SK-N-SH (cell line): ENCODE measurements around the gene SENP1. TPM values are rescaled to one million over a fixed set of nuclear protein-coding genes. Genes with fewer than 3 reads are reported as not detected.
"Not testable (repeated sequence)": the region's sequence is repeated elsewhere in the genome, so short reads cannot be mapped to it uniquely, and the experiment has no call there.

Source experiments
- CTCF ChIA-PET: fragments of 300-600, 350-600 bp; formaldehyde crosslinking; extraction: SDS; loops from one replicate; lab custom pipeline; 2021; lab: Yijun Ruan, JAX
- POLR2A ChIA-PET: fragments of 350-600 bp; sonication (Branson Sonifier 250); formaldehyde crosslinking; extraction: SDS; loops from one replicate; lab custom pipeline; 2020; ENCODE audit warnings: antibody characterized with exemption, inconsistent platforms; lab: Yijun Ruan, JAX
- DNase-seq: peaks from one replicate; pipeline ENCODE4 v3.0.0; 2012
- H2AFZ ChIP-seq: fragments of 200-600 bp; sonication (generic); 2 replicates; pipeline ENCODE4 v1.8.1; 2016; ENCODE audit warnings: antibody characterized with exemption, mild to moderate bottlenecking, low read depth
- H3F3A ChIP-seq: fragments of 200-600 bp; sonication (generic); replicated peaks from 2 replicates; pipeline ENCODE3; 2016; ENCODE audit warnings: antibody characterized with exemption, mild to moderate bottlenecking; ENCODE audit not compliant: insufficient read depth
- H3K27ac ChIP-seq, 2 experiments: fragments of 200-500 bp in 1 of 2; fragments of 200-600 bp in 1 of 2; sonication (Bioruptor generic) in 1 of 2; sonication (generic), shearing (Covaris generic) in 1 of 2; 2 replicates each; pipeline versions ENCODE4 v1.5.1 to v1.6.1; 2014 to 2016; ENCODE audit warnings: low read depth in 2 of 2, inconsistent platforms in 1 of 2, low read length in 1 of 2, mild to moderate bottlenecking in 1 of 2, mixed read lengths in 1 of 2
- H3K27me3 ChIP-seq: fragments of 200-600 bp; sonication (generic), shearing (Covaris generic); 2 replicates; pipeline ENCODE4 v1.6.1; 2016; ENCODE audit warnings: mixed run types; ENCODE audit not compliant: insufficient read depth
- H3K36me3 ChIP-seq, 2 experiments: fragments of 200-500 bp in 1 of 2; fragments of 200-600 bp in 1 of 2; sonication (Bioruptor generic) in 1 of 2; sonication (generic) in 1 of 2; replicated peaks in 1 of 2; 2 replicates each; pipeline versions ENCODE3 to v1.5.1; 2014 to 2016; ENCODE audit warnings: low read length in 1 of 2, mild to moderate bottlenecking in 1 of 2; ENCODE audit not compliant: insufficient read depth in 2 of 2, control insufficient read depth in 1 of 2
- H3K4me1 ChIP-seq, 2 experiments: fragments of 200-500 bp in 1 of 2; fragments of 200-600 bp in 1 of 2; sonication (Bioruptor generic) in 1 of 2; sonication (generic), shearing (Covaris generic) in 1 of 2; 2 replicates each; pipeline versions ENCODE4 v1.5.1 to v1.6.1; 2014 to 2016; ENCODE audit warnings: low read depth in 1 of 2, low read length in 1 of 2, mixed run types in 1 of 2; ENCODE audit not compliant: insufficient read depth in 2 of 2, control insufficient read depth in 1 of 2
- H3K4me2 ChIP-seq: fragments of 200-600 bp; sonication (generic), shearing (Covaris generic); 2 replicates; pipeline ENCODE4 v1.6.1; 2017; ENCODE audit warnings: mixed run types
- H3K4me3 ChIP-seq, 2 experiments: fragments of 200-500 bp in 1 of 2; fragments of 200-600 bp in 1 of 2; sonication (Bioruptor generic) in 1 of 2; sonication (generic), shearing (Covaris generic) in 1 of 2; 2 replicates each; pipeline versions ENCODE4 v1.5.1 to v1.8.1; 2014 to 2016; ENCODE audit warnings: low read depth in 2 of 2, inconsistent platforms in 1 of 2, low read length in 1 of 2, mild to moderate bottlenecking in 1 of 2, mixed read lengths in 1 of 2, moderate library complexity in 1 of 2
- H3K79me2 ChIP-seq: fragments of 200-600 bp; sonication (generic); 2 replicates; pipeline ENCODE4 v1.8.1; 2017; ENCODE audit warnings: mild to moderate bottlenecking; ENCODE audit not compliant: insufficient read depth
- H3K9ac ChIP-seq: fragments of 200-600 bp; sonication (generic); 2 replicates; pipeline ENCODE4 v1.6.1; 2017; ENCODE audit warnings: mixed run types
- H3K9me2 ChIP-seq: fragments of 200-600 bp; sonication (generic); 2 replicates; pipeline ENCODE4 v1.6.1; 2017; ENCODE audit warnings: mixed run types
- H3K9me3 ChIP-seq: fragments of 200-600 bp; sonication (generic); 2 replicates; pipeline ENCODE4 v1.6.1; 2017; ENCODE audit warnings: mixed run types, mild to moderate bottlenecking, moderate library complexity
- H4K20me1 ChIP-seq: fragments of 200-600 bp; sonication (generic); 2 replicates; pipeline ENCODE4 v1.6.1; 2017; ENCODE audit warnings: mild to moderate bottlenecking, mixed run types; ENCODE audit not compliant: insufficient read depth
- FOSL2 ChIP-seq: IDR thresholded peaks from 2 replicates; pipeline ENCODE4 v1.4.0; 2012; ENCODE audit warnings: low read depth, mild to moderate bottlenecking, moderate library complexity, borderline replicate concordance
- JUND ChIP-seq: IDR thresholded peaks from 2 replicates; pipeline ENCODE4 v1.4.0; 2012
- NFIC ChIP-seq: IDR thresholded peaks from 2 replicates; pipeline ENCODE4 v1.4.0; 2012; ENCODE audit warnings: borderline replicate concordance
- POLR2AphosphoS5 ChIP-seq: IDR thresholded peaks from 2 replicates; pipeline ENCODE4 v1.6.1; 2012; ENCODE audit warnings: low read depth, low read length
- RAD21 ChIP-seq: IDR thresholded peaks from 2 replicates; pipeline ENCODE4 v1.6.1; 2012; ENCODE audit warnings: mild to moderate bottlenecking, low read length
- RFX5 ChIP-seq: IDR thresholded peaks from 2 replicates; pipeline ENCODE4 v1.6.1; 2012; ENCODE audit warnings: mild to moderate bottlenecking, improper control_type of control experiment, low read length
- RXRA ChIP-seq: IDR thresholded peaks from 2 replicates; pipeline ENCODE4 v1.4.0; 2012; ENCODE audit warnings: low read depth, mild to moderate bottlenecking, borderline replicate concordance
- WGBS: methylation state at CpG from one replicate; pipeline ENCODE4 v1.1.6; 2017; ENCODE audit warnings: low lambda C conversion rate; 5-methylcytosine and 5-hydroxymethylcytosine counted together
- polyA plus RNA-seq, 3 experiments: library from polyadenylated mRNA; depleted of rRNA; stranded (reverse); fragments of >200 nt; gene quantifications; 2 replicates each; pipeline ENCODE4 v1.2.3, GENCODE V29; 2012
- TF ChIP-seq, protein P1 (sequence below): fragments of 200-600 bp; sonication (generic); IDR thresholded peaks from 2 replicates; pipeline ENCODE4 v1.6.1; 2017; ENCODE audit warnings: antibody characterized with exemption, mild to moderate bottlenecking, moderate library complexity
- TF ChIP-seq, protein P2 (sequence below): fragments of 150-350 bp; IDR thresholded peaks from 2 replicates; pipeline ENCODE4 v1.6.1; 2017; ENCODE audit warnings: antibody characterized with exemption, low read length, low read depth, borderline replicate concordance
- TF ChIP-seq, protein P3 (sequence below): IDR thresholded peaks from 2 replicates; pipeline ENCODE4 v1.4.0; 2012; ENCODE audit warnings: low read depth, borderline replicate concordance

The SENP1 gene
- polyA plus RNA-seq, 1 of the 3 experiments (the other 2 are of a cell fraction): 5.6 TPM

DNA sequence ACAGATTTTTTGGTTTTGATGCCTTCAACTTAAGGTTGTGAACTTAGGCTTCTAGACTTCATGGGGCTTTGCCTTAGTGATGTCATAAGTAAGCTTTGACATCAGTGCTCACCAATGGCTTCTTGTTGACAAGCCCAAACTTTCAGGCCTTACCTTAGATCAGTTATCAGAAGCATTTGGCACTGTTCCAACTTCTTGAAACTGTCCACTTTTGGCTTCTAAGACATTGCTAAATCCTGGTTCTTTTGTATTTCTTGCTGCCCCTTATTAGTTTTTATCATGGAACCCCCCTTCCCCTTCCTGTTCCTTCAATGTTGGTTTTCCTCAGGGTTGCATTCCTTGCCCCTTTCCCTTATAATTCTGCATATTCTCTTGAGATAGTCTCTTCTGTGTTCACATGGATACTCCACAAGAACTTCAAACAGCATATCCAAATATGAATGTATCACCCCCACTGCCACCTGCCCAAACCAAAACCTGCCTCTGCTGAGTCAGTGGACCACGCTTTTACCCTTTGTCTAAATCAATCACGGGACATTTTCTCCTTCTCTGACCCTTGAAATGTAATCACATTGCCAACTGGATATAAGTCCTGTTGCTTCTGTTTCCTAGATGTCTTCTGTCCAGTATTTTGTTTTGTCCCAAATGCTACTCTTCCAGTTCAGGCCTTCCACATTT, 21.2 kb upstream of the SENP1 start:
- CTCF ChIA-PET: no interaction called here
- Histone ChIP-seq H3F3A (no peaks in the 10 kb centered on the region), H3K27ac (no peak overlapping the region), H3K36me3 (peaks cover 50 to 87% of the 10 kb centered on the region in 2 experiments), H3K9me3 (no peaks in the 10 kb centered on the region), H3K27me3 (no peaks in the 10 kb centered on the region), H4K20me1 (no peaks in the 10 kb centered on the region), H3K4me1 (no peaks in the 10 kb centered on the region), H3K4me3 (no peak overlapping the region), H3K79me2 (peaks cover under 1% of the 10 kb centered on the region; the same call in 1 of the 2 replicates), H2AFZ (no peak overlapping the region), H3K9ac (no peak overlapping the region), H3K9me2 (no peaks in the 10 kb centered on the region), H3K4me2 (no peak overlapping the region)
- POLR2A ChIA-PET: no interaction called here
- TF ChIP-seq RAD21 (no peak), RXRA (no peak), NFIC (peak; percentile 48)
- no peak for DNase-seq
- WGBS: 100% methylated on average over 2 of the region's 2 CpGs

DNA sequence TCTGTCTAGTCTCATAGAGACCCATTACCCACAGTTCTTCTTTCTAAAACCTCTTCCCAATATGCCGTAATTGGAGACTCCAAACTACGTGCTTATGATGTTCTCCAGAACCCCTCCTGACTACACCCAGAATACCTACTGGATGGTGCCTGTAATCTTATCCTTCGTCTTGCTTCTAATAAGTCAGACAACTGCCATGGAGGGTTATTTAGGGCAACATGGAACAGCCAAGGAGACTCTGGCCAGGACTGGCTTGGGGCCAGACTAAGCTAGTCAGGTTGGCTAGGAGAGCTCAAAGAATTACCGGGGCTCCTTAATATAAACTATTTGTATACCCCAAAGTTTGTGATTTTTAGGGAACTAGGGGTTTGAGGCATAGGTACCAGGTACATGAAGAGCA, 20.1 kb upstream of the SENP1 start:
- CTCF ChIA-PET: no interaction called here
- H3K36me3 ChIP-seq: peaks cover 47 to 76% of the 10 kb centered on the region in 2 experiments
- WGBS: 88% methylated on average over 4 of the region's 4 CpGs

DNA sequence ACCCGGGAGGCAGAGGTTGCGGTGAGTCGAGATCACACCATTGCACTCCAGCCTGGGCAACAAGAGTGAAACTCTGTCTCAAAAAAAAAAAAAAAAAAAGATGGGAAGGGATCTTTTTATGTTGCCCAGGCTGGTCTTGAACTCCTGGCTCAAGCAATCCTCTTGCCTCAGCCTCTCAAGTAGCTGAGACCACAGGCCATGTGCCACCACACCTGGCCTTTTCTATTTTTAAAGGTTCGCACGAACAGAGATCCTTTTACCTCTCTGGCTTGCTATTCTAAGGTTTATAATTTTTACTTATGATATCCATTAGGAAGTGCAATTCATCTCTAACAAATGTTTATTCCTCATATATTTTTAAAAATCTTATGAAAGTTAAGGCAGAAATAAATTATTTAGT, 19.7 kb upstream of the SENP1 start:
- peaks cover 16% of the 10 kb centered on the region for H3K79me2 ChIP-seq
- WGBS: 95% methylated on average over 5 of the region's 5 CpGs
- H3K9ac ChIP-seq, DNase-seq, H2AFZ ChIP-seq, H3F3A ChIP-seq, H3K27me3 ChIP-seq, H3K4me1 ChIP-seq, H3K9me3 ChIP-seq, H4K20me1 ChIP-seq, H3K27ac ChIP-seq, POLR2A ChIA-PET, H3K9me2 ChIP-seq, CTCF ChIA-PET, H3K4me3 ChIP-seq, H3K4me2 ChIP-seq: not testable (repeated sequence)
- peaks cover 47 to 71% of the 10 kb centered on the region in 2 experiments for H3K36me3 ChIP-seq

More for the DNA sequence above, 20.1 kb upstream of the SENP1 start:
- Histone ChIP-seq H4K20me1 (no peaks in the 10 kb centered on the region), H3K79me2 (peaks cover 12% of the 10 kb centered on the region; the same call in 1 of the 2 replicates), H3K9me3 (no peaks in the 10 kb centered on the region), H2AFZ (no peak overlapping the region), H3K27me3 (no peaks in the 10 kb centered on the region), H3K4me3 (no peak overlapping the region), H3K4me1 (no peaks in the 10 kb centered on the region; a peak in 1 of 4 replicates), H3K9ac (no peak overlapping the region), H3K27ac (no peak overlapping the region), H3K9me2 (no peaks in the 10 kb centered on the region), H3F3A (no peaks in the 10 kb centered on the region), H3K4me2 (no peak overlapping the region)
- TF ChIP-seq, protein P1, sequence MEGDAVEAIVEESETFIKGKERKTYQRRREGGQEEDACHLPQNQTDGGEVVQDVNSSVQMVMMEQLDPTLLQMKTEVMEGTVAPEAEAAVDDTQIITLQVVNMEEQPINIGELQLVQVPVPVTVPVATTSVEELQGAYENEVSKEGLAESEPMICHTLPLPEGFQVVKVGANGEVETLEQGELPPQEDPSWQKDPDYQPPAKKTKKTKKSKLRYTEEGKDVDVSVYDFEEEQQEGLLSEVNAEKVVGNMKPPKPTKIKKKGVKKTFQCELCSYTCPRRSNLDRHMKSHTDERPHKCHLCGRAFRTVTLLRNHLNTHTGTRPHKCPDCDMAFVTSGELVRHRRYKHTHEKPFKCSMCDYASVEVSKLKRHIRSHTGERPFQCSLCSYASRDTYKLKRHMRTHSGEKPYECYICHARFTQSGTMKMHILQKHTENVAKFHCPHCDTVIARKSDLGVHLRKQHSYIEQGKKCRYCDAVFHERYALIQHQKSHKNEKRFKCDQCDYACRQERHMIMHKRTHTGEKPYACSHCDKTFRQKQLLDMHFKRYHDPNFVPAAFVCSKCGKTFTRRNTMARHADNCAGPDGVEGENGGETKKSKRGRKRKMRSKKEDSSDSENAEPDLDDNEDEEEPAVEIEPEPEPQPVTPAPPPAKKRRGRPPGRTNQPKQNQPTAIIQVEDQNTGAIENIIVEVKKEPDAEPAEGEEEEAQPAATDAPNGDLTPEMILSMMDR: no peak
- TF ChIP-seq, protein P2, sequence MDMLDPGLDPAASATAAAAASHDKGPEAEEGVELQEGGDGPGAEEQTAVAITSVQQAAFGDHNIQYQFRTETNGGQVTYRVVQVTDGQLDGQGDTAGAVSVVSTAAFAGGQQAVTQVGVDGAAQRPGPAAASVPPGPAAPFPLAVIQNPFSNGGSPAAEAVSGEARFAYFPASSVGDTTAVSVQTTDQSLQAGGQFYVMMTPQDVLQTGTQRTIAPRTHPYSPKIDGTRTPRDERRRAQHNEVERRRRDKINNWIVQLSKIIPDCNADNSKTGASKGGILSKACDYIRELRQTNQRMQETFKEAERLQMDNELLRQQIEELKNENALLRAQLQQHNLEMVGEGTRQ: no peak
- TF ChIP-seq FOSL2 (no peak), RAD21 (no peak), RFX5 (no peak), JUND (no peak), POLR2AphosphoS5 (no peak)
- TF ChIP-seq, protein P3, sequence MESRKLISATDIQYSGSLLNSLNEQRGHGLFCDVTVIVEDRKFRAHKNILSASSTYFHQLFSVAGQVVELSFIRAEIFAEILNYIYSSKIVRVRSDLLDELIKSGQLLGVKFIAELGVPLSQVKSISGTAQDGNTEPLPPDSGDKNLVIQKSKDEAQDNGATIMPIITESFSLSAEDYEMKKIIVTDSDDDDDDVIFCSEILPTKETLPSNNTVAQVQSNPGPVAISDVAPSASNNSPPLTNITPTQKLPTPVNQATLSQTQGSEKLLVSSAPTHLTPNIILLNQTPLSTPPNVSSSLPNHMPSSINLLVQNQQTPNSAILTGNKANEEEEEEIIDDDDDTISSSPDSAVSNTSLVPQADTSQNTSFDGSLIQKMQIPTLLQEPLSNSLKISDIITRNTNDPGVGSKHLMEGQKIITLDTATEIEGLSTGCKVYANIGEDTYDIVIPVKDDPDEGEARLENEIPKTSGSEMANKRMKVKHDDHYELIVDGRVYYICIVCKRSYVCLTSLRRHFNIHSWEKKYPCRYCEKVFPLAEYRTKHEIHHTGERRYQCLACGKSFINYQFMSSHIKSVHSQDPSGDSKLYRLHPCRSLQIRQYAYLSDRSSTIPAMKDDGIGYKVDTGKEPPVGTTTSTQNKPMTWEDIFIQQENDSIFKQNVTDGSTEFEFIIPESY: no peak
- POLR2A ChIA-PET: no interaction called here
- no peak for DNase-seq
